GM13976 (cell line): Measurements from ENCODE around the gene PABPC3.

Experiments
- DNase-seq: peaks from one replicate; pipeline ENCODE4 v3.0.0; 2012; ENCODE audit warnings: low spot score
- in situ Hi-C: fragments of 300-500 bp; cut with MboI; formaldehyde crosslinking; loops from one replicate; pipeline ENCODE4 v1.12.0; 2022; ENCODE audit warnings: low sequenced_read_pairs, mixed read lengths, inconsistent platforms; ENCODE audit not compliant: unreplicated experiment
- TF ChIP-seq, protein P1 (sequence below): IDR thresholded peaks from 2 replicates; pipeline ENCODE4 v1.5.1; 2012; ENCODE audit warnings: borderline replicate concordance, mild to moderate bottlenecking; ENCODE audit not compliant: insufficient read depth; ENCODE audit errors: extremely low read depth, missing control alignments, control extremely low read depth

The PABPC3 gene

DNA sequence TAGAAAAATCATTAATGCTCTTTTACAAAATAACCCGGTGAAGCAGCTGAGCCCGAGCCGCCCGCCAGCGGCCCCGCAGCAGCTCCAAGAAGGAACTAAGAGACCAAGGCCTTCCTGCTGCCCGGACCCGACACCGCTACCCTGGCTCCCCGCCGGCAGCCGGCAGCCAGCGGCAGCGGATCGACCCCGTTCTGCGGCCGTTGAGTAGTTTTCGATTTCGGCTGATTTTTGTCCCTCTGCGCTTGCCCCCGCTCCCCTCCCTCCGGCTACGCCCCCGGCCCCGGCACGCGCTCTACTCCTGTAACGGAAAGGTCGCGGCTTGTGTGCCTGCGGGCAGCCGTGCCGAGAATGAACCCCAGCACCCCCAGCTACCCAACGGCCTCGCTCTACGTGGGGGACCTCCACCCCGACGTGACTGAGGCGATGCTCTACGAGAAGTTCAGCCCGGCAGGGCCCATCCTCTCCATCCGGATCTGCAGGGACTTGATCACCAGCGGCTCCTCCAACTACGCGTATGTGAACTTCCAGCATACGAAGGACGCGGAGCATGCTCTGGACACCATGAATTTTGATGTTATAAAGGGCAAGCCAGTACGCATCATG, at the start of gene PABPC3:
TSS of gene PABPC3 (plus strand) at position 286 of the 603 bp plus-strand sequence. CDS start at position 349, 63 bp downstream.
- in situ Hi-C loops = no loop called here
- TF ChIP-seq, protein P1, sequence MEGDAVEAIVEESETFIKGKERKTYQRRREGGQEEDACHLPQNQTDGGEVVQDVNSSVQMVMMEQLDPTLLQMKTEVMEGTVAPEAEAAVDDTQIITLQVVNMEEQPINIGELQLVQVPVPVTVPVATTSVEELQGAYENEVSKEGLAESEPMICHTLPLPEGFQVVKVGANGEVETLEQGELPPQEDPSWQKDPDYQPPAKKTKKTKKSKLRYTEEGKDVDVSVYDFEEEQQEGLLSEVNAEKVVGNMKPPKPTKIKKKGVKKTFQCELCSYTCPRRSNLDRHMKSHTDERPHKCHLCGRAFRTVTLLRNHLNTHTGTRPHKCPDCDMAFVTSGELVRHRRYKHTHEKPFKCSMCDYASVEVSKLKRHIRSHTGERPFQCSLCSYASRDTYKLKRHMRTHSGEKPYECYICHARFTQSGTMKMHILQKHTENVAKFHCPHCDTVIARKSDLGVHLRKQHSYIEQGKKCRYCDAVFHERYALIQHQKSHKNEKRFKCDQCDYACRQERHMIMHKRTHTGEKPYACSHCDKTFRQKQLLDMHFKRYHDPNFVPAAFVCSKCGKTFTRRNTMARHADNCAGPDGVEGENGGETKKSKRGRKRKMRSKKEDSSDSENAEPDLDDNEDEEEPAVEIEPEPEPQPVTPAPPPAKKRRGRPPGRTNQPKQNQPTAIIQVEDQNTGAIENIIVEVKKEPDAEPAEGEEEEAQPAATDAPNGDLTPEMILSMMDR = no peak
- DNase-seq = no peak

GRCh38 chr13:25046274-25046984, 49.5 kb upstream of the PABPC3 start:
- no peak for DNase-seq
- TF ChIP-seq, protein P1 = no peak

DNA sequence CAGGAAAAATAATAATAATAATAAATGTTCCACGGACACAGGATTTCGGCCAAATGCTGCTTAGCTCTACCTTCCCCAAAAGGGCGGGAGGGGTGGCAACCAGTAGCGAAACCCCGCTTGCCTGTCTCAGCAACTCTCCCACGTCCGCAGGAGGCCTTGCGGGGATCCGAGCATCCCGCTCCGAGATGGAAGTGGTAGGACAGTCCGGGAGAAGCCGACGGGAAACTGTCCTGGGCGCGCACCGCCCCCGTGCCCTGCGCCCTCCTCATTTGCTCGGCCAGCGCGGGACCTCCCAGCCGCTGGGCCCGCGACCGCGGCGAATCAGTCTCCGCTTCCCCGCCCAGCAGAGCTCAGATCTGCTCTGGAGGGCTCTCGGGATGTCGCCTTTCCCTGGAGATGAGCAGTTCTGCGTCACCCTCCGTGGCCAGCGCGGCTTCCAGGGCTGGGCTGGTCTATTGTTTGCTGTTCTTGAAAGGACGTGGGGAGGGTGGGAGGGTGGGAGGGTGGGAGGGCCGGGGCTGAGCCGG, 48.9 kb upstream of the PABPC3 start:
- in situ Hi-C loops = no loop called here
- DNase-seq = no peak
- TF ChIP-seq, protein P1 = no peak

More at GRCh38 chr13:25046274-25046984, 49.5 kb upstream of the PABPC3 start:
- in situ Hi-C loops = no loop called here

- in situ Hi-C loops = no loop called here
- TF ChIP-seq, protein P1 = no peak
- no peak for DNase-seq
Measured at GRCh38 chr13:25051065-25051464, 44.9 kb upstream of the PABPC3 start.

DNA sequence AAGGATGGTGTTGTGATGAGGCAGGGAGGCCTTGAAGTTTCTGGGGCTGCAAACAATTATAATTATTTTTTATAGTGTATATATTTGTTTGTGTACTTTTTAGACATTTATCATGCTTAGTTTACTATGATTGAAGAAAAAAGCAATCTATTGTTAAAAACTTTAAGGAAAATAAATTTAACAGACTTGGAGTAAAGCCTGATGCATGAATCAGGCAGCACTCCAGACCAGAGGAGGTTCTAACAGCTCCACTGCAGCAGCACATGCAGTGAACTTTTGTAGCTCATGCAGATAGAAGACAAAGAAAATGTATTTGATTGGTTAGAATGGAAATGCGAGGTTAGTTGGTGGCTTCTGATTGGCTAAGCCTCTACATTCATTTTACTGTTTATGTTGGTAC, 36.8 kb upstream of the PABPC3 start:
- DNase-seq = no peak
- in situ Hi-C loops = no loop called here
- TF ChIP-seq, protein P1 = no peak

GRCh38 chr13:25059958-25060357, 36.0 kb upstream of the PABPC3 start:
- TF ChIP-seq, protein P1 = no peak
- DNase-seq = no peak
- in situ Hi-C loops = no loop called here

- no peak for DNase-seq
- in situ Hi-C loops = no loop called here
- TF ChIP-seq, protein P1 = no peak
Measured at GRCh38 chr13:25062479-25062878, 33.5 kb upstream of the PABPC3 start.
